ENCODE results near the gene FOCAD.

Gene FOCAD

GRCh38 chr9:20742833-20743232, 58.8 kb downstream of the FOCAD start:
- TF ChIP-seq CTCF (IDR thresholded peaks at IDR 0.05) = no peak

GRCh38 chr9:20744036-20744630, 60.1 kb downstream of the FOCAD start:
- no peak for TF ChIP-seq CTCF (IDR thresholded peaks at IDR 0.05)

- TF ChIP-seq CTCF (IDR thresholded peaks at IDR 0.05) = no peak
Measured at GRCh38 chr9:20746967-20747366, 62.9 kb downstream of the FOCAD start.

- TF ChIP-seq CTCF (IDR thresholded peaks at IDR 0.05) = no peak
Measured at GRCh38 chr9:20749496-20750198, 65.6 kb downstream of the FOCAD start.

GRCh38 chr9:20753761-20754160, 69.7 kb downstream of the FOCAD start:
- TF ChIP-seq CTCF (IDR thresholded peaks at IDR 0.05) = no peak

- no peak for TF ChIP-seq CTCF (IDR thresholded peaks at IDR 0.05)
Measured at GRCh38 chr9:20754556-20754955, 70.5 kb downstream of the FOCAD start.

GRCh38 chr9:20760246-20760891, 76.3 kb downstream of the FOCAD start:
- no peak for TF ChIP-seq CTCF (IDR thresholded peaks at IDR 0.05)

All from LNCAP (cell line).